ENCODE data around the gene PHLDB2. TPM values are rescaled to one million over a fixed set of nuclear protein-coding genes. Genes with fewer than 3 reads are reported as not detected.
A peak's percentile ranks its signal among the peaks of the same experiment; 100 is the strongest.

Gene PHLDB2
- total and polyA plus RNA-seq, 5 donors from 2014 or later: 1.6 to 5.9 (median 2.1) TPM

DNA sequence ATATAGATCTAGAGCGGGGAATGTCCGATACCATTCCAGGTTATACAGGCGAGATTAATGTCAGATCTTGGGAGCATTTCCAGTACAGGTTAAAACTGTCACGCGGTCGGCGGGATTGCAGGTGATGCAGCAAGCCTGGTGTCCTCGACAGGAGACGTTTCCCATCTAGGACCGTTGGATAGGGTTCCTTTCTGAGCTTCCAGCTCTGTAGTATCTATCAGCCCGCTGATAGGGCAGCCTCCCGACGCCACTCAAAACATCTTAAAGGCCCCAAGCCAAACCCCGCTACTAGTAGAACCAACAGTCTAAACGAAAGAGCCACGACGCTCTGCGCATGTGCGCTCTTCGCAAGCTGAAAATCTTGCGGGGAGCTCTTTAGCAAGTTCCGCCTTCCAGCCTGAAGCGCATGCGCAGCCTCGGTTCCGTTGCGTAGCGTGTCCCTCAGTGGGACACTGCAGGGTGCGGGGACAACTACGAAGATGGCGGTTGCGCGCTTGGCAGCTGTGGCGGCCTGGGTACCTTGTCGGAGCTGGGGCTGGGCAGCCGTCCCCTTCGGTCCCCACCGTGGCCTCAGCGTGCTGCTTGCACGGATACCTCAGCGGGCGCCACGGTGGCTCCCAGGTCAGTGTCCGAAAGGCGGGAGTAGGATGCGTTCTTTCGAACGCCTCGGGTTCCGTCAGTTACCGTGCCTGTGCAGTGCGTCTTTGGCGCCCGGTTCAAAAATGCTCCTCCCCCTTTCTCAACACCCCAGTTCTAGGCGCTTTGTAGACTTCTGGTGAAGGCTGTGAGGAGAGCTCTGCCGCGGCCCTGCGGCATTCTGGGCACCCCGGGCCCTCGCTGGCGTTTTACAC lies 119.7 kb downstream of the PHLDB2 start, which contains the start of gene ABHD10:
ABHD10 (plus strand) TSS at position 444 of the 851 bp plus-strand sequence; CDS start at position 480, 36 bp downstream.
- H3K4me3 Mint-ChIP-seq: peak within 1 kb of the TSS; percentile 95 to 97 (median 96)
- H3K4me1 Mint-ChIP-seq: peaks cover 29 to 48% (median 41%) of the 10 kb centered on the region in 4 donors
- Histone ChIP-seq H3K27ac (ENCODE audit: insufficient read depth, low read length, poor library complexity, severe bottlenecking) (peak within 1 kb of the TSS; percentile 81), H3K9me3 (ENCODE audit: control insufficient read depth in 2 of 2, low read length in 2 of 2) (no peaks in the 10 kb centered on the region), H3K4me1 (ENCODE audit: control insufficient read depth, insufficient read depth, low read length, poor library complexity, severe bottlenecking) (peaks cover 31% of the 10 kb centered on the region), H3K36me3 (ENCODE audit: control insufficient read depth, insufficient read depth, low read length) (peaks cover under 1% of the 10 kb centered on the region), H3K27me3 (ENCODE audit: control insufficient read depth, insufficient read depth, low read length) (no peaks in the 10 kb centered on the region), H3K4me3 (ENCODE audit: low read depth, low read length) (peak within 1 kb of the TSS; percentile 99)
- no peaks in the 10 kb centered on the region for H3K9me3 Mint-ChIP-seq
- peak; percentile 94 to 96 for ATAC-seq (ENCODE audit: low read depth in 2 of 2)
- peaks cover 3% of the 10 kb centered on the region for H3K36me3 Mint-ChIP-seq
- H3K27me3 Mint-ChIP-seq: peaks cover 11% of the 10 kb centered on the region
- peak within 1 kb of the TSS; percentile 92 to 96 (median 95) for H3K27ac Mint-ChIP-seq
- DNase-seq: peak; percentile 92 to 99 (median 95)

DNA sequence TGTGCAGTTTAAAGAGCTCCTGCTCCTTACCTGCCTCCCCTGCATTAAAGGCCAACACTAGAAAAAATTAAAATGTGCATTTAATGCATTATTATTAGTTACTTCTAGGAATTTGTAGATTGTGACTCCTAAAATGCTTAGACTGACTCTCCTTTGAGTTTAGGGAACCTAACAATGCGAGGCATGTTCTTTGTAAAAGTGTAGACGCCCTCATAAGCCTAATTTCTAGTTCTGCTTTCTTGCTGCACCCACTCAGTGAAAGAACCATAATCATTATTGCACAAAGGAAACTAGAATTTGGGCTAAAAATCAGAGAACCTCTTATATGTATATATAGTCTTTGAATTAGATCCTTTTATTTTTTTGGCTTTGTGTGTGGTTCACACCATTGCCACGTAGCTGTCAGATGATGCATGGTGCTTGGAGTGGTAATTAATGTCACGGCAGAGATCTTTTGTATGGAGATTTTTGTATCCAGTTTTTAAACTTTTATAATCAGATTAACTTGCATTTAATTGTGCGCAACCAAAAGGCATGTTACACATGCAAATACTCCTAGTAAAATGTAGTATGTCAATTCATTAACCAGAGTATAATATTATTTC lies 120.5 kb downstream of the PHLDB2 start:
- Mint-ChIP-seq H3K9me3 (no peaks in the 10 kb centered on the region), H3K27me3 (peaks cover 7% of the 10 kb centered on the region), H3K4me1 (peaks cover 34 to 54% (median 47%) of the 10 kb centered on the region in 4 donors), H3K27ac (peak overlapping the region; percentile 92 to 96 (median 95)), H3K4me3 (peak overlapping the region; percentile 95 to 97 (median 96)), H3K36me3 (peaks cover 3% of the 10 kb centered on the region)
- peaks cover 31% of the 10 kb centered on the region for H3K4me1 ChIP-seq (ENCODE audit: control insufficient read depth, insufficient read depth, low read length, poor library complexity, severe bottlenecking)
- no peaks in the 10 kb centered on the region for H3K27me3 ChIP-seq (ENCODE audit: control insufficient read depth, insufficient read depth, low read length)
- peak overlapping the region; percentile 99 for H3K4me3 ChIP-seq (ENCODE audit: low read depth, low read length)
- no peaks in the 10 kb centered on the region for H3K9me3 ChIP-seq (ENCODE audit: control insufficient read depth in 2 of 2, low read length in 2 of 2)
- peak overlapping the region; percentile 81 for H3K27ac ChIP-seq (ENCODE audit: insufficient read depth, low read length, poor library complexity, severe bottlenecking)
- ATAC-seq (ENCODE audit: low read depth in 2 of 2) (peak in 1 of 2 donors; percentile 5), DNase-seq (no peak)
- H3K36me3 ChIP-seq (ENCODE audit: control insufficient read depth, insufficient read depth, low read length): peaks cover 4% of the 10 kb centered on the region

DNA sequence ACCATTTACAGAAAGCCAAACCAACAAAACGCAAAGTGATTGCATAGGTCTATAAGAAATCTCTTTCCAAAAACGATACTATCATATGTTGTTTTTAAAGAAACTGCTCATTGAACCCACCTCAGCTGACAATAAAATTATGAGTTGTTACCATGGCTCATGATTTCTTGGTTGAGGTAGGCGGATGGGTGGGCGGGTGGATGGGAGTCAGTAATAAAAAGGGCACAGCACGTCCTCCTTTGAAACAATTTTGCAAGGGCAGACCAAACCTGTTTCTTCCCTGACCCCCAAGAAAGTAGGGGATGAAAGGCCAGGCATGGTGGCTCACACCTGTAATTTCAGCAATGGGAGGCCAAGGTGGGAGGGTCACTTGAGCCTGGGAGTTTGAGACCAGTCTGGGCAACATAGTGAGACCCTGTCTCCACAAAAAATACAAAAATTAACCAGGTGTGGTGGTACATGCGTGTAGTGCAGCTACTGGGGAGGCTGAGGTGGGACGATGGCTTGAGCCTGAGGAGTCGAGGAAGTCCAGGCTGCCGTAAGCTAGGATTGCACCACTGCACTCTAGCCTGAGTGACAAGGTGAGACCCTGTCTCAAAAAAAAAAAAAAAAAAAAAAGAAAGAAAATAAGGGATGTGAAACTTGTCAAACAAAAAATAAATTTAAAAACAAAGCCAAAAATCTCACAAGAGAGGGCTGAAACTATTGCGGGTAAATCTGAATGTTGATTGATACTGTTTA lies 121.8 kb downstream of the PHLDB2 start:
- Histone ChIP-seq H3K4me1 (ENCODE audit: control insufficient read depth, insufficient read depth, low read length, poor library complexity, severe bottlenecking) (peaks cover 36% of the 10 kb centered on the region), H3K9me3 (ENCODE audit: control insufficient read depth in 2 of 2, low read length in 2 of 2) (no peaks in the 10 kb centered on the region), H3K4me3 (ENCODE audit: low read depth, low read length) (peak overlapping the region; percentile 99), H3K36me3 (ENCODE audit: control insufficient read depth, insufficient read depth, low read length) (peaks cover 4% of the 10 kb centered on the region), H3K27ac (ENCODE audit: insufficient read depth, low read length, poor library complexity, severe bottlenecking) (no peak overlapping the region), H3K27me3 (ENCODE audit: control insufficient read depth, insufficient read depth, low read length) (no peaks in the 10 kb centered on the region)
- Mint-ChIP-seq H3K36me3 (peaks cover 11% of the 10 kb centered on the region), H3K27ac (peak overlapping the region; percentile 32 to 95 (median 60)), H3K4me1 (peaks cover 46 to 68% (median 59%) of the 10 kb centered on the region in 4 donors), H3K27me3 (peaks cover 7% of the 10 kb centered on the region), H3K4me3 (peak overlapping the region; percentile 95 to 97 (median 96)), H3K9me3 (no peaks in the 10 kb centered on the region)
- ATAC-seq (ENCODE audit: low read depth in 2 of 2) (no peak), DNase-seq (no peak)

DNA sequence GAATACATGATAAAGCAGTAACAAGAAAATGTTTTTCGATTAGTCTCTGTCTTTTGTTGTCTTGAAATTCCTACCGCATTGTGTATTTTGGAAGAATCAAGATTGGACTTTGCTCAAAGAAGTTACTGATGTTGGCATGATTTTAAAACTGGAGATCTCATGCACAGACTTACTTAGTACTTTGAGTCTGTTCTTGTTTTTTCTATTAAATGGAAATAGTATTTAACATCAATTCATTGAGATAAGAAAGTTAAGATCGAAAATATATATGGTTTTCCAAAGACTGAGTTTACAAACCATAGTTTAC lies 122.3 kb downstream of the PHLDB2 start:
- peak overlapping the region; percentile 99 for H3K4me3 ChIP-seq (ENCODE audit: low read depth, low read length)
- peaks cover 7% of the 10 kb centered on the region for H3K27me3 Mint-ChIP-seq
- ATAC-seq (ENCODE audit: low read depth in 2 of 2) (no peak), DNase-seq (no peak)
- peaks cover 13% of the 10 kb centered on the region for H3K36me3 Mint-ChIP-seq
- H3K4me3 Mint-ChIP-seq: peak overlapping the region; percentile 47 to 96 (median 78)
- H3K4me1 ChIP-seq (ENCODE audit: control insufficient read depth, insufficient read depth, low read length, poor library complexity, severe bottlenecking): peaks cover 36% of the 10 kb centered on the region
- no peak overlapping the region for H3K27ac ChIP-seq (ENCODE audit: insufficient read depth, low read length, poor library complexity, severe bottlenecking)
- peak overlapping the region in 1 of 3 donors; percentile 30 for H3K27ac Mint-ChIP-seq
- no peaks in the 10 kb centered on the region for H3K9me3 Mint-ChIP-seq
- peaks cover 49 to 69% (median 60%) of the 10 kb centered on the region in 4 donors for H3K4me1 Mint-ChIP-seq
- H3K27me3 ChIP-seq (ENCODE audit: control insufficient read depth, insufficient read depth, low read length): no peaks in the 10 kb centered on the region
- H3K36me3 ChIP-seq (ENCODE audit: control insufficient read depth, insufficient read depth, low read length): peaks cover 6% of the 10 kb centered on the region
- H3K9me3 ChIP-seq (ENCODE audit: control insufficient read depth in 2 of 2, low read length in 2 of 2): no peaks in the 10 kb centered on the region

DNA sequence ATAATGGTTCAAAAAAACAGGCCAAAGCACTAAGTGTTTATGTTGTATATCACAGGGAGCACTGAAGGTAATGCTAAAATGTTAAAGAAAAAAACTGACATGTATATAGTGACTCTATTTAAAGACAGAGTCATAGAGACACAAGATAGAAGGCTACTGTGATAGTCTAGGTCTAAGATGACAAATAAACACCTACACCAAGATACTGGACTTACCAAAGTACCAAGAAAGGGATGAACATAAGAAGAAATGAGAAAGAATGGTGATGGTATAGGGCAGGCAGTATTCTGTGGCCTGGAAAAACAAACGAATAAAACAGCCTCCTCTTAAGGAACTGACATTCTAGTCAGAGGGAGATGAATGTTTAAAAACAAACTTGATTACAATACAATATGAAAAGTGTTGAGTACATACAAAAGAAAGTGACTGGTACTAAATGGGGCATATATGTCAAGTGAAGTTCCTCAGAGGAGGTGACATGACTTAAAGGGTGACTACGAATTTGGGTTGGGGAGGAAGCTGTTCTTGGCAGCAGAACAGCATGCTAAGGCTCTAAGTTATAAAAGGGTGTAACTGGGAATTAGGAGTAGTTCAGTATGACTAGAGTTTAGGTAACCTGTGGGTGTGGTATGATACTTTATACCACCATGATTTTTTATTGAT lies 125.7 kb downstream of the PHLDB2 start:
- Histone ChIP-seq H3K36me3 (ENCODE audit: control insufficient read depth, insufficient read depth, low read length) (peaks cover 29% of the 10 kb centered on the region), H3K4me1 (ENCODE audit: control insufficient read depth, insufficient read depth, low read length, poor library complexity, severe bottlenecking) (peaks cover 29% of the 10 kb centered on the region), H3K4me3 (ENCODE audit: low read depth, low read length) (no peak overlapping the region), H3K27me3 (ENCODE audit: control insufficient read depth, insufficient read depth, low read length) (no peaks in the 10 kb centered on the region), H3K27ac (ENCODE audit: insufficient read depth, low read length, poor library complexity, severe bottlenecking) (peak overlapping the region; percentile 16), H3K9me3 (ENCODE audit: control insufficient read depth in 2 of 2, low read length in 2 of 2) (no peaks in the 10 kb centered on the region)
- peak overlapping the region; percentile 45 to 94 (median 73) for H3K27ac Mint-ChIP-seq
- peaks cover 26% of the 10 kb centered on the region for H3K36me3 Mint-ChIP-seq
- H3K9me3 Mint-ChIP-seq: no peaks in the 10 kb centered on the region
- peaks cover 58 to 79% (median 70%) of the 10 kb centered on the region in 4 donors for H3K4me1 Mint-ChIP-seq
- no peaks in the 10 kb centered on the region for H3K27me3 Mint-ChIP-seq
- peak overlapping the region in 1 of 4 donors; percentile 42 for H3K4me3 Mint-ChIP-seq
- ATAC-seq (ENCODE audit: low read depth in 2 of 2) (no peak), DNase-seq (no peak)

DNA sequence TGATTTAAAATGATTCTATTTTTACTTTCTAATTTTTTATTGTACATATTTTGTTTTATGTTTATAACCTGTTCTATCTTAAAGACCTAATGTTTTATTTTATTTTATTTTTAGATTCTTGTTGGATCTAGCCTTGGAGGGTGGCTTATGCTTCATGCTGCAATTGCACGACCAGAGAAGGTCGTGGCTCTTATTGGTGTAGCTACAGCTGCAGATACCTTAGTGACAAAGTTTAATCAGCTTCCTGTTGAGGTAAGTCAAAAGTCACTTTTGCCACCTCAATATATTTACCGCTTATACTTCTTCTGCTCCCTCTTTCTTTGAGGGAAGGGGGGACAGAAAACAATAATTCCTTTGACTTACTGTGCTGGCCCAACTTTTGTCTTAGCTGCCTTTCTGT lies 127.7 kb downstream of the PHLDB2 start:
- peaks cover 45 to 59% (median 57%) of the 10 kb centered on the region in 4 donors for H3K4me1 Mint-ChIP-seq
- no peak overlapping the region for H3K4me3 Mint-ChIP-seq
- peaks cover 9% of the 10 kb centered on the region for H3K4me1 ChIP-seq (ENCODE audit: control insufficient read depth, insufficient read depth, low read length, poor library complexity, severe bottlenecking)
- H3K36me3 Mint-ChIP-seq: peaks cover 26% of the 10 kb centered on the region
- ATAC-seq (ENCODE audit: low read depth in 2 of 2) (no peak), DNase-seq (no peak)
- no peak overlapping the region for H3K4me3 ChIP-seq (ENCODE audit: low read depth, low read length)
- no peaks in the 10 kb centered on the region for H3K27me3 Mint-ChIP-seq
- no peaks in the 10 kb centered on the region for H3K9me3 ChIP-seq (ENCODE audit: control insufficient read depth in 2 of 2, low read length in 2 of 2)
- H3K27me3 ChIP-seq (ENCODE audit: control insufficient read depth, insufficient read depth, low read length): no peaks in the 10 kb centered on the region
- H3K36me3 ChIP-seq (ENCODE audit: control insufficient read depth, insufficient read depth, low read length): peaks cover 41% of the 10 kb centered on the region
- H3K27ac Mint-ChIP-seq: peak overlapping the region in 1 of 3 donors; percentile 43
- no peak overlapping the region for H3K27ac ChIP-seq (ENCODE audit: insufficient read depth, low read length, poor library complexity, severe bottlenecking)
- no peaks in the 10 kb centered on the region for H3K9me3 Mint-ChIP-seq

DNA sequence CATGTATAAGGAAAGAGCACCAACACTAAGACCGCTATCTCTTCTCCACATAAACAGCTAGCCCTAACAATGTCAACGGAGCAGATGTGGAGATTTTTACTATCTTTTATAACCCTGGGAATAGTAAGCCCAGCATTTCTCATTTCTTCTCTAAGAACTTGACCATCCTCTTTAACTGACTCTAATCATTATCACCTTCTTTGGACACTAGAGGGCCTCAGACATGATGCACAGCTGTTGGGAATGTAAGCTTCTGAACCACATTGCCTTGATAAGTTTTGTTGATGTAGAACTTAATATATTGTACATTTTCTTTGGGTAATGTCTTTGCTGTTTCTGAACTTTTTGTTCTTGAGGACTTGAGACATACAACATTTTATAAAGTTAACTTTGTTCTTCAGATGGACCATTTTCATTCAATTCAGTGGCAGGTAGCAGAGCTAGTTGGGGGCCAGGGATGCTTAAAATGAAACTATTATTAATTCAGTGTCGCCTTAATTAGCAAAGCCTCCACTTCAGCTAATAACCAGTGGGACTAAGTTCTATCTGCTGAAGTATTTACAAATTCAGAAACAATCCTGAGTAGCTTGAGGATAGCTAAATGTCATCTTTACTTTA lies 130.1 kb downstream of the PHLDB2 start:
- Histone ChIP-seq H3K27me3 (ENCODE audit: control insufficient read depth, insufficient read depth, low read length) (no peaks in the 10 kb centered on the region), H3K4me3 (ENCODE audit: low read depth, low read length) (peak overlapping the region; percentile 4), H3K27ac (ENCODE audit: insufficient read depth, low read length, poor library complexity, severe bottlenecking) (no peak overlapping the region), H3K9me3 (ENCODE audit: control insufficient read depth in 2 of 2, low read length in 2 of 2) (no peaks in the 10 kb centered on the region), H3K36me3 (ENCODE audit: control insufficient read depth, insufficient read depth, low read length) (peaks cover 59% of the 10 kb centered on the region), H3K4me1 (ENCODE audit: control insufficient read depth, insufficient read depth, low read length, poor library complexity, severe bottlenecking) (peaks cover 5% of the 10 kb centered on the region)
- H3K27me3 Mint-ChIP-seq: no peaks in the 10 kb centered on the region
- no peaks in the 10 kb centered on the region for H3K9me3 Mint-ChIP-seq
- H3K36me3 Mint-ChIP-seq: peaks cover 35% of the 10 kb centered on the region
- ATAC-seq (ENCODE audit: low read depth in 2 of 2) (peak; percentile 81), DNase-seq (peak in 1 of 3 donors; percentile 68)
- peak overlapping the region in 2 of 4 donors; percentile 36 to 55 for H3K4me3 Mint-ChIP-seq
- peaks cover 27 to 42% (median 36%) of the 10 kb centered on the region in 4 donors for H3K4me1 Mint-ChIP-seq
- H3K27ac Mint-ChIP-seq: no peak overlapping the region

All from CD4-positive, CD25-positive, alpha-beta regulatory T cell (primary cell).